ENCODE results near the gene RNF43.
"Not testable (repeated sequence)": the region's sequence is repeated elsewhere in the genome, so short reads cannot be mapped to it uniquely, and the experiment has no call there.

RNF43 gene

DNA sequence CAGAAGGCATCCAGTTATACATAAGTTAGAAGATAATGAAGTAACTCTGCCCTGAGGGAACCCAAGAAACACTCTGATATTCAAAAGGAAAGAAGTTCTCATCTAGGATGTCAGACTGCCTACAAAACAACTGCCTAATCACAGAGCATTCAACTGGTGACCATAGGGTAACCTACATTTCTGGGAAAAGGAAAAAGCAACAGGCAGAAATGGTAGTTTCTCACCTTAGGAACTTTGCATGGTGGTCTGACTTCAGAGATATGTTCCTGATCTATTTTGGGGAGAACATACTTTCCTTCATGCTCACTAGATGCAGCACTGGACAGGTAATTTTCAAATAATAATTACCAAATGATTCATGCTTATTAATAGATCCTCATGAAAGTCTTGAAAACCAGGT lies 16.5 kb downstream of the RNF43 start:
- Histone ChIP-seq H3K36me3 (ENCODE audit: control insufficient read depth, low read length) (no peaks in the 10 kb centered on the region), H4K20me1 (ENCODE audit: control insufficient read depth, insufficient read depth, low read depth, low read length) (no peaks in the 10 kb centered on the region), H3K4me3 (ENCODE audit: low read length) (no peak overlapping the region), H3K9me2 (replicated peaks; ENCODE audit: control insufficient read depth, low read length) (no peaks in the 10 kb centered on the region), H3K9me3 (ENCODE audit: control insufficient read depth, insufficient read depth, low read length) (no peaks in the 10 kb centered on the region), H3K27ac (ENCODE audit: low read depth, low read length) (no peak overlapping the region), H3K27me3 (ENCODE audit: control insufficient read depth, low read length) (peaks cover 36% of the 10 kb centered on the region), H3K4me1 (ENCODE audit: control insufficient read depth, low read length) (no peaks in the 10 kb centered on the region), H3F3A (ENCODE audit: control insufficient read depth, insufficient read depth) (no peaks in the 10 kb centered on the region), H3K79me2 (ENCODE audit: control insufficient read depth, low read length) (no peaks in the 10 kb centered on the region), H3K4me2 (ENCODE audit: low read length) (no peak overlapping the region)
- TF ChIP-seq CTCF (IDR thresholded peaks at IDR 0.05; ENCODE audit: low read depth, low read length, poor library complexity, severe bottlenecking) = no peak
- no peak for TF ChIP-seq EZH2phosphoT487 (IDR thresholded peaks at IDR 0.05; ENCODE audit: borderline replicate concordance, low read length)

DNA sequence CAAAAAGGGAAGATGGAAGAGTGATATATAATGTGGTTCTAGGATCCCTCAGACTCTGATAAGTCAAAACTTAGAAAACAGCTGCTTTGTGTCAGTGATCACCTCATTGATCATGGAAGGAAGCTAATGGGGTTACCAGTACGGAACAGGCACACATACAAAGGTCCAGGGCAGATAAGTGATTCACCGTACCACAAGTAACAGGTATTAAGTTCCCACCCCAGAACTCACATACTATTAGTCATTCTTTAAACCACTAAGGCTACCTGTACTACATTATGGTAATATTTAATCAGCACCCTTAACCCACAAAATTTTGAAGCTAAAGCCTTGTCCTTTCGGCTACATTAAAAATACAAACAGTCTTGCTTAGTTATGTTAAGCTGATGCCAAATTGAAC lies 17.4 kb downstream of the RNF43 start:
- Histone ChIP-seq H3K4me2 (ENCODE audit: low read length) (no peak overlapping the region), H3F3A (ENCODE audit: control insufficient read depth, insufficient read depth) (no peaks in the 10 kb centered on the region), H3K79me2 (ENCODE audit: control insufficient read depth, low read length) (no peaks in the 10 kb centered on the region), H3K27me3 (ENCODE audit: control insufficient read depth, low read length) (peaks cover 37% of the 10 kb centered on the region), H3K9me2 (replicated peaks; ENCODE audit: control insufficient read depth, low read length) (no peaks in the 10 kb centered on the region), H3K27ac (ENCODE audit: low read depth, low read length) (no peak overlapping the region), H4K20me1 (ENCODE audit: control insufficient read depth, insufficient read depth, low read depth, low read length) (no peaks in the 10 kb centered on the region), H3K9me3 (ENCODE audit: control insufficient read depth, insufficient read depth, low read length) (no peaks in the 10 kb centered on the region), H3K36me3 (ENCODE audit: control insufficient read depth, low read length) (no peaks in the 10 kb centered on the region), H3K4me3 (ENCODE audit: low read length) (no peak overlapping the region), H3K4me1 (ENCODE audit: control insufficient read depth, low read length) (no peaks in the 10 kb centered on the region)
- TF ChIP-seq CTCF (IDR thresholded peaks at IDR 0.05; ENCODE audit: low read depth, low read length, poor library complexity, severe bottlenecking) (no peak), EZH2phosphoT487 (IDR thresholded peaks at IDR 0.05; ENCODE audit: borderline replicate concordance, low read length) (no peak)

DNA sequence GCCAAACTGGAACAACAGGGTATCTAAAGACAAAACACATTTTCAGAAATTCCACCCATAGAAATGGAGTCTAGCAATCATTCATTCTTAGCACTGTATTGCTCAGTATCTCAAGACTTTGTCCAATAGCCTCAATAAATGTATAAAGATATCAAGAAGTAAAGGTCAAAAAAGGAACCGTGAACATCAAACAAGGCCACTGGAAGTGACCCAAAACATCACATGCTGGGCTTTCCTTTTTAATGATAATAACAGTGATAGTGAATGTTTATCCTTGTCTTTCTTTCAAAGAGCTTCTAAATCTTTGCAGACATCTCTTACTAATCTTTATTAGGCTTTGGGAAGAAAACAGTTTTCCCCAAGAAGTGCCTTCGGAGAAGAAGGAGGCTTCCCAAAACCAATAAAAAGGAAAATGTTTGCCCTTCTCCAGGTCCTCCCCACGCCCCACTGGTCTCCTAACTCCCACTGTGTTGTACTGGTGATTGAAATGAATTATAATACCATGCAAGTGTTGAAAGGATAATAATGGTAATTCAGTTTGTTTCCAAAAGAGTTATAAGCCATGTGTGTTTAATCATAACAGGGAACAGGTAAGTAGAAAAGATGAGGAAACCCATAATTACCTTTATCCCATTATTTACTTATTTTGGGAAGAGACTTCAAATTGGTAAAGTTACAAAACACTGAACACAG lies 18.6 kb downstream of the RNF43 start:
- no peaks in the 10 kb centered on the region for H3K79me2 ChIP-seq (ENCODE audit: control insufficient read depth, low read length)
- no peaks in the 10 kb centered on the region for H3F3A ChIP-seq (ENCODE audit: control insufficient read depth, insufficient read depth)
- H4K20me1 ChIP-seq (ENCODE audit: control insufficient read depth, insufficient read depth, low read depth, low read length) = no peaks in the 10 kb centered on the region
- no peak overlapping the region for H3K27ac ChIP-seq (ENCODE audit: low read depth, low read length)
- no peak overlapping the region for H3K4me2 ChIP-seq (ENCODE audit: low read length)
- H3K9me3 ChIP-seq (ENCODE audit: control insufficient read depth, insufficient read depth, low read length) = no peaks in the 10 kb centered on the region
- no peaks in the 10 kb centered on the region for H3K36me3 ChIP-seq (ENCODE audit: control insufficient read depth, low read length)
- TF ChIP-seq CTCF (IDR thresholded peaks at IDR 0.05; ENCODE audit: low read depth, low read length, poor library complexity, severe bottlenecking) (no peak), EZH2phosphoT487 (IDR thresholded peaks at IDR 0.05; ENCODE audit: borderline replicate concordance, low read length) (no peak)
- no peak overlapping the region for H3K4me3 ChIP-seq (ENCODE audit: low read length)
- H3K27me3 ChIP-seq (ENCODE audit: control insufficient read depth, low read length) = peaks cover 38% of the 10 kb centered on the region
- no peaks in the 10 kb centered on the region for H3K4me1 ChIP-seq (ENCODE audit: control insufficient read depth, low read length)
- H3K9me2 ChIP-seq (replicated peaks; ENCODE audit: control insufficient read depth, low read length) = no peaks in the 10 kb centered on the region

DNA sequence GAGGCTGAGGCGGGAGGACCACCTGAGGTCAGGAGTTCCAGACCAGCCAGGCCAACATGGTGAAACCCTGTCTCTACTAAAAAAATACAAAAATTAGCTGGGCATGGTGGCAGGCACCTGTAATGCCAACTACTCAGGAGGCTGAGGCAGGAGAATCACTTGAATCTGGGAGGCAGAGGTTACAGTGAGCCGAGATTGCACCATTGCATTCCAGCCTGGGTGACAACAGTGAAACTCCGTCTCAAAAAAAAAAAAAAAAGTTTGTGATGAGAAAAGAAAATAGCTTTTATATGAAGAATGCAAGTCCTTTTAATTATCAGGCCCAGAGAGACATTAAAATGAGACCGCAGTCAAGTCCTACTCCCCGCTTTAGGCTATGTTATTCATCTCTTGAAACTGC lies 19.9 kb downstream of the RNF43 start:
- not testable (repeated sequence) for H3K36me3 ChIP-seq (ENCODE audit: control insufficient read depth, low read length); H3K79me2 ChIP-seq (ENCODE audit: control insufficient read depth, low read length); H3K4me2 ChIP-seq (ENCODE audit: low read length); H3K27ac ChIP-seq (ENCODE audit: low read depth, low read length); H3K4me1 ChIP-seq (ENCODE audit: control insufficient read depth, low read length); H3K4me3 ChIP-seq (ENCODE audit: low read length); H3K9me3 ChIP-seq (ENCODE audit: control insufficient read depth, insufficient read depth, low read length); H3K9me2 ChIP-seq (replicated peaks; ENCODE audit: control insufficient read depth, low read length); H4K20me1 ChIP-seq (ENCODE audit: control insufficient read depth, insufficient read depth, low read depth, low read length); H3F3A ChIP-seq (ENCODE audit: control insufficient read depth, insufficient read depth)
- H3K27me3 ChIP-seq (ENCODE audit: control insufficient read depth, low read length) = peaks cover 35% of the 10 kb centered on the region

Data from DOHH2 (cell line).